GM19328 (cell line): ENCODE results near the gene CHTF8.
"Not testable (repeated sequence)": the region's sequence is repeated elsewhere in the genome, so short reads cannot be mapped to it uniquely, and the experiment has no call there.

Source experiments
- ATAC-seq: cut with Tn5 transposase; IDR thresholded peaks from one replicate; pipeline ENCODE4 v1.9.1; 2021; ENCODE audit warnings: mild to moderate bottlenecking, moderate library complexity; ENCODE audit not compliant: unreplicated experiment

The CHTF8 gene

GRCh38 chr16:69139464-69139863, 7.1 kb upstream of the CHTF8 start:
- not testable (repeated sequence) for ATAC-seq

GRCh38 chr16:69138608-69139007, 6.2 kb upstream of the CHTF8 start:
- no peak for ATAC-seq

GRCh38 chr16:69133373-69133954, 1.1 kb upstream of the CHTF8 start:
- no peak for ATAC-seq

- peak; percentile 28 for ATAC-seq
Observed at GRCh38 chr16:69131839-69132423, 457 bp downstream of the CHTF8 start.

GRCh38 chr16:69131167-69131838, 1.1 kb downstream of the CHTF8 start:
- ATAC-seq, result no peak

- no peak for ATAC-seq
Observed at GRCh38 chr16:69130461-69130860, 1.9 kb downstream of the CHTF8 start.

GRCh38 chr16:69127966-69128510, 4.3 kb downstream of the CHTF8 start:
- no peak for ATAC-seq

GRCh38 chr16:69126801-69127200, 5.6 kb downstream of the CHTF8 start:
- not testable (repeated sequence) for ATAC-seq

GRCh38 chr16:69126221-69126620, 6.2 kb downstream of the CHTF8 start:
- no peak for ATAC-seq

GRCh38 chr16:69124961-69125360, 7.4 kb downstream of the CHTF8 start:
- ATAC-seq, result not testable (repeated sequence)

GRCh38 chr16:69124406-69124805, 8.0 kb downstream of the CHTF8 start:
- not testable (repeated sequence) for ATAC-seq

GRCh38 chr16:69123910-69124309, 8.5 kb downstream of the CHTF8 start:
- ATAC-seq, result no peak

- ATAC-seq, result no peak
Observed at GRCh38 chr16:69120096-69120664, 12.2 kb downstream of the CHTF8 start.

- no peak for ATAC-seq
Observed at GRCh38 chr16:69119536-69119935, 12.9 kb downstream of the CHTF8 start.

- no peak for ATAC-seq
Observed at GRCh38 chr16:69118994-69119393, 13.4 kb downstream of the CHTF8 start.

GRCh38 chr16:69118468-69118867, 13.9 kb downstream of the CHTF8 start:
- no peak for ATAC-seq

GRCh38 chr16:69116906-69117305, 15.5 kb downstream of the CHTF8 start:
- no peak for ATAC-seq

GRCh38 chr16:69116256-69116875, 16.0 kb downstream of the CHTF8 start:
- no peak for ATAC-seq

- ATAC-seq, result no peak
Observed at GRCh38 chr16:69115837-69116236, 16.6 kb downstream of the CHTF8 start.

GRCh38 chr16:69115361-69115760, 17.0 kb downstream of the CHTF8 start:
- ATAC-seq, result no peak

GRCh38 chr16:69114976-69115355, 17.4 kb downstream of the CHTF8 start:
- no peak for ATAC-seq
